Tibial artery (tissue), 4 donors: Measurements from ENCODE around the gene CDH4.

Experiments
- DNase-seq, 2 donors: peaks; one replicate each; pipeline ENCODE4 v3.0.0-alpha.2; 2019
- H3K27ac ChIP-seq, 2 donors: fragments of 200-600 bp; sonication (generic) in 1 of 2; 1 replicate in 1 of 2; 2 replicates in 1 of 2; pipeline ENCODE4 v1.5.1; 2018 to 2019; ENCODE audit warnings: mild to moderate bottlenecking in 1 of 2
- H3K27me3 ChIP-seq, 2 donors: fragments of 200-600 bp; sonication (generic) in 1 of 2; one replicate each; pipeline versions ENCODE4 v1.5.1 to v1.6.0; 2016 to 2019
- H3K36me3 ChIP-seq, 3 donors: fragments of 200-600 bp; sonication (generic) in 2 of 3; one replicate each; pipeline ENCODE4 v1.5.1; 2016 to 2019; ENCODE audit warnings: mild to moderate bottlenecking in 2 of 3
- H3K4me1 ChIP-seq, 4 donors: fragments of 200-600 bp; sonication (generic) in 2 of 4; 1 replicate in 3 of 4; 2 replicates in 1 of 4; pipeline ENCODE4 v1.5.1; 2016 to 2019
- H3K4me3 ChIP-seq, 2 donors: fragments of 200-600 bp; sonication (generic) in 1 of 2; 1 replicate in 1 of 2; 2 replicates in 1 of 2; pipeline ENCODE4 v1.5.1; 2018 to 2019; ENCODE audit warnings: mild to moderate bottlenecking in 2 of 2
- H3K9me3 ChIP-seq, 3 donors: fragments of 200-600 bp; sonication (generic) in 1 of 3; one replicate each; pipeline ENCODE4 v1.5.1; 2016 to 2019
- intact Hi-C: fragments of 100-400 bp; cut with DNase I; formaldehyde crosslinking; loops from one replicate; pipeline ENCODE4 v1.15.0; 2023; ENCODE audit warnings: low total_unique reads
- TF ChIP-seq, protein P1 (sequence below), 2 experiments: fragments of 200-600 bp in 1 of 2; fragments of 450-650 bp in 1 of 2; IDR thresholded peaks; one replicate each; pipeline ENCODE4 v1.5.1; 2017 to 2019; ENCODE audit warnings: antibody characterized with exemption in 2 of 2, mild to moderate bottlenecking in 1 of 2, moderate library complexity in 1 of 2

Gene CDH4

DNA sequence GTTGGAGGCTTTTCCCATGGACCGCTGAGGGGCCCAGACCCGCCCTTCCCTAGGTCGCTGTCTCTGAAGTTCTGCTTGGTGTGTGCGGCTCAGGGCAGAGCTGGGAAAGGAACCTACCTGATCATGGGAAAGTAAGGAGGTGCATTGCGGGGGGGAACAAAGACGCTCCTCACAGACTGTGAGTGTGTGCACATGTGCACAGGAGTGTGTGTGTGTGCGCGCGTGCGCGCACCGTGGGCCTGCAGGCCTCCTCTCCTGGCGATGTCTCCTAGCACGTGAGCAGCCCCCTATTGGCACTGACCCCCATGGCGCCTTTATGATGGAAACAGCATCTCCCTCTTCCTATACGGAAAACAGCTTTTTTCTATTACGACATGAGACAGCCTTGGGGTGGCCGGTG is 589.5 kb downstream of the CDH4 start:
- H3K36me3 ChIP-seq = no peaks in the 10 kb centered on the region
- peaks cover 0 to 21% of the 10 kb centered on the region in 2 donors for H3K27me3 ChIP-seq
- no peak overlapping the region for H3K27ac ChIP-seq
- DNase-seq = no peak
- H3K4me3 ChIP-seq = no peak overlapping the region
- TF ChIP-seq, protein P1, sequence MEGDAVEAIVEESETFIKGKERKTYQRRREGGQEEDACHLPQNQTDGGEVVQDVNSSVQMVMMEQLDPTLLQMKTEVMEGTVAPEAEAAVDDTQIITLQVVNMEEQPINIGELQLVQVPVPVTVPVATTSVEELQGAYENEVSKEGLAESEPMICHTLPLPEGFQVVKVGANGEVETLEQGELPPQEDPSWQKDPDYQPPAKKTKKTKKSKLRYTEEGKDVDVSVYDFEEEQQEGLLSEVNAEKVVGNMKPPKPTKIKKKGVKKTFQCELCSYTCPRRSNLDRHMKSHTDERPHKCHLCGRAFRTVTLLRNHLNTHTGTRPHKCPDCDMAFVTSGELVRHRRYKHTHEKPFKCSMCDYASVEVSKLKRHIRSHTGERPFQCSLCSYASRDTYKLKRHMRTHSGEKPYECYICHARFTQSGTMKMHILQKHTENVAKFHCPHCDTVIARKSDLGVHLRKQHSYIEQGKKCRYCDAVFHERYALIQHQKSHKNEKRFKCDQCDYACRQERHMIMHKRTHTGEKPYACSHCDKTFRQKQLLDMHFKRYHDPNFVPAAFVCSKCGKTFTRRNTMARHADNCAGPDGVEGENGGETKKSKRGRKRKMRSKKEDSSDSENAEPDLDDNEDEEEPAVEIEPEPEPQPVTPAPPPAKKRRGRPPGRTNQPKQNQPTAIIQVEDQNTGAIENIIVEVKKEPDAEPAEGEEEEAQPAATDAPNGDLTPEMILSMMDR (IDR thresholded peaks at IDR 0.05) = no peak
- no peaks in the 10 kb centered on the region for H3K9me3 ChIP-seq
- no peaks in the 10 kb centered on the region for H3K4me1 ChIP-seq
- intact Hi-C loops = no loop called here

DNA sequence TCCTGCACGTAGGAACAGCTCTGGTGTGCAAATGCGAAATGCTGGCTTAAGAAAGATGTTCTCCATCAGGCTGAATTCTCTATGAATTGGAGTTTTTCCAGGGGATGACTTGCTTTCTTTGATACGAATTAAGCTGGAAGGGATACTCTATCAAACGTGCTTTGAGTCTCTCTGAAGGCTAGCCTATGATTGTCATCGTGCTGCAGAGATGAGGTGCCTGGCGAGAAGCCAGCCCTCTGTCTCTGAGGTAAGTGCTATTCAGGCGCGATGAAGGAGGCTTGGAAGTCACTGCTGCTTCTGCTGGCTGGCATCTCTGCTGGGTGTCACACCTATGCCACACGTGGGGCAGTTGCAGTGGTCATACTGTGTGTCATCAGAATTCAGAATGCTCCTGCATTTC is 589.9 kb downstream of the CDH4 start:
- Histone ChIP-seq H3K9me3 (no peaks in the 10 kb centered on the region), H3K4me3 (no peak overlapping the region), H3K27ac (no peak overlapping the region), H3K27me3 (peaks cover 0 to 25% of the 10 kb centered on the region in 2 donors), H3K4me1 (no peaks in the 10 kb centered on the region), H3K36me3 (no peaks in the 10 kb centered on the region)
- intact Hi-C loops = no loop called here
- TF ChIP-seq, protein P1 (IDR thresholded peaks at IDR 0.05) = no peak
- DNase-seq = no peak

DNA sequence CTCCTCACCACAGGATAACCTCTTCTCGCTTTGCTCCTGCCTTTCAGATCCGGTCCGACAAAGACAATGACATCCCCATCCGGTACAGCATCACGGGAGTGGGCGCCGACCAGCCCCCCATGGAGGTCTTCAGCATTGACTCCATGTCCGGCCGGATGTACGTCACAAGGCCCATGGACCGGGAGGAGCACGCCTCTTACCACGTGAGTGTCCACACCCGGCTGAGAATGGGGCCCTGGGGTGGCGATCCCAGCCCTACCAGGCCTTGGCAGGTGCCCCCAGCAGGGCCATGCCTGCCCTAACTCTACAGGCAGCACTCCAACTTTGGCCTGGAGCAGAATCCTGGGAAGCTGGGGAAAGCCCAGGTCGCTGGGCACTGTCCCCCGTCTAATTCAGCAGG is 592.6 kb downstream of the CDH4 start:
- no peak for DNase-seq
- intact Hi-C loops = no loop called here
- no peaks in the 10 kb centered on the region for H3K4me1 ChIP-seq
- TF ChIP-seq, protein P1 (IDR thresholded peaks at IDR 0.05) = no peak
- no peaks in the 10 kb centered on the region for H3K9me3 ChIP-seq
- H3K27me3 ChIP-seq = peaks cover 0 to 34% of the 10 kb centered on the region in 2 donors
- no peak overlapping the region for H3K27ac ChIP-seq
- H3K36me3 ChIP-seq = no peaks in the 10 kb centered on the region
- H3K4me3 ChIP-seq = no peak overlapping the region

DNA sequence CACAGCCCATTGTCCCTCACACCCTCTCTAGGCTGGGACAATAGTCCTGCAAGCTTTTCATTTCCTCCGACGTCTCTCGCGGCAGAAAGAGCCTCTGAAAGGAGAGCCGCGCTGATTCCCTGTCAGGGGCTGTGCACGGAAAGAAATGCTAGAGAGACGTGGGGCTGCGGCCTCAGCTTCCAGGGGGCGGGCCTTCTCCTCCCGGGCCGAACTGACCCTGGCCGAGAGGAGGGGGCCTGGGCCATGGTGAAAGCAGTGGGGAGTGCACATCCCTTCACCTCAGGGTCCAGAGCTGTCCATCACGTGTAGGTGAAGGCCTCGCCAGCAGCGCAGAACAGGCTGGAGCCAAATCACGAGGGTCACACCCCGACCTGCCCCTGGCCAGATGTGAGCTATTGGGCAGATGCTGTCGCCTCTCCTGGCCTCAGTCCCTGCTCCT is 593.2 kb downstream of the CDH4 start:
- Histone ChIP-seq H3K9me3 (no peaks in the 10 kb centered on the region), H3K27ac (no peak overlapping the region), H3K4me3 (no peak overlapping the region), H3K27me3 (peaks cover 0 to 38% of the 10 kb centered on the region in 2 donors), H3K36me3 (no peaks in the 10 kb centered on the region), H3K4me1 (no peaks in the 10 kb centered on the region)
- intact Hi-C loops = no loop called here
- TF ChIP-seq, protein P1 (IDR thresholded peaks at IDR 0.05) = no peak
- no peak for DNase-seq

DNA sequence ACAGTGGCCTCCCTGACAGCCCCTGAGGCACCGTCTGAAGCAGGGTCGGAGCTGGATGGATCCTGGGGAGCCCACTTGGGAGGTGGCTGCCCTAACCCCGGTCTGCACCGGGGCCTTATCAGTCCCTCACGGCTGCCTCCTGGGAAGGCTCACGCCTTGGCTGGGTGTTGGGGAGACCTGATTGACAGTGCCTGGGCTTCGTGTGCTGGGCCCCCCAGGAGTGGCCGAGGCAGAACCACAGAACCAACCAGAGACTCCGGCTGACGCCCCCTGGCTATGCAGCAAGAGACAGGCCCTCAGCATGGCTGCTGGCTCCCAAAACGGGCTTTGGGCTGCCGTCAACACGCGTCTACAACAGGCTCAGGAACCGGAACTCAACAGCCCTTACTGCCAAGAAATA is 594.0 kb downstream of the CDH4 start:
- Histone ChIP-seq H3K4me1 (no peaks in the 10 kb centered on the region), H3K27ac (no peak overlapping the region), H3K36me3 (no peaks in the 10 kb centered on the region), H3K27me3 (peaks cover 0 to 46% of the 10 kb centered on the region in 2 donors), H3K9me3 (no peaks in the 10 kb centered on the region), H3K4me3 (no peak overlapping the region)
- no peak for DNase-seq
- intact Hi-C loops = no loop called here
- TF ChIP-seq, protein P1 (IDR thresholded peaks at IDR 0.05) = no peak
